Muscle of arm (tissue), 14 donors: ENCODE measurements around the gene IDH3B. TPM values are rescaled to one million over a fixed set of nuclear protein-coding genes. Genes with fewer than 3 reads are reported as not detected.

Experiments used
- DNase-seq: peaks from one replicate; pipeline ENCODE4 v3.0.0-alpha.2; 2013
- long read RNA-seq, 11 donors: transcript quantifications; one replicate each; lab custom pipeline, GENCODE V29; 2026
- polyA plus RNA-seq, 12 donors: library from polyadenylated mRNA; unstranded; fragments of 120-200 nt; gene quantifications; one replicate each; pipeline ENCODE4 v1.2.1, GENCODE V29; 2013; ENCODE audit not compliant: insufficient read length in 12 of 12

The IDH3B gene
- polyA plus RNA-seq = 100 to 1,000 TPM in 4 of 12 donors, 10 to 100 TPM in 7, not detected in 1; 78.3 to 110 (median 98.9) TPM
- long read RNA-seq, donor 1, transcript IDH3B-201 (12 exons, 1,545 nt) = major isoform, 18 of 26 reads
- long read RNA-seq, donor 1, partial matches to known transcripts = 0 of 26 reads
- long read RNA-seq, donor 1, other reads (novel, unspliced or antisense) = 5 of 26 reads
- long read RNA-seq, donor 2, transcript IDH3B-202 (12 exons, 1,230 nt) = major isoform, 21 of 44 reads
- long read RNA-seq, donor 2, transcript IDH3B-208 (2 exons, 436 nt) = minor isoform, 5 of 44 reads
- long read RNA-seq, donor 2, transcript IDH3B-201 (12 exons, 1,545 nt) = minor isoform, 7 of 44 reads
- long read RNA-seq, donor 2, partial matches to known transcripts = 10 of 44 reads
- long read RNA-seq, donor 2, other reads (novel, unspliced or antisense) = 0 of 44 reads
- long read RNA-seq, donor 3, transcript IDH3B-202 (12 exons, 1,230 nt) = major isoform, 11 of 21 reads
- long read RNA-seq, donor 3, partial matches to known transcripts = 5 of 21 reads
- long read RNA-seq, donor 3, other reads (novel, unspliced or antisense) = 0 of 21 reads
- long read RNA-seq, donor 4, transcript IDH3B-202 (12 exons, 1,230 nt) = major isoform, 8 of 15 reads
- long read RNA-seq, donor 4, partial matches to known transcripts = 5 of 15 reads
- long read RNA-seq, donor 4, other reads (novel, unspliced or antisense) = 0 of 15 reads
- long read RNA-seq, donor 5, transcript IDH3B-202 (12 exons, 1,230 nt) = major isoform, 26 of 61 reads
- long read RNA-seq, donor 5, transcript IDH3B-201 (12 exons, 1,545 nt) = minor isoform, 15 of 61 reads
- long read RNA-seq, donor 5, partial matches to known transcripts = 5 of 61 reads
- long read RNA-seq, donor 5, other reads (novel, unspliced or antisense) = 12 of 61 reads
- long read RNA-seq, donor 6, transcript IDH3B-201 (12 exons, 1,545 nt) = minor isoform, 5 of 20 reads
- long read RNA-seq, donor 6, transcript IDH3B-202 (12 exons, 1,230 nt) = major isoform, 8 of 20 reads
- long read RNA-seq, donor 6, partial matches to known transcripts = 7 of 20 reads
- long read RNA-seq, donor 6, other reads (novel, unspliced or antisense) = 0 of 20 reads
- long read RNA-seq, donor 7, transcript IDH3B-202 (12 exons, 1,230 nt) = major isoform, 11 of 14 reads
- long read RNA-seq, donor 7, partial matches to known transcripts = 0 of 14 reads
- long read RNA-seq, donor 7, other reads (novel, unspliced or antisense) = 0 of 14 reads
- long read RNA-seq, donor 8, transcript IDH3B-202 (12 exons, 1,230 nt) = major isoform, 31 of 57 reads
- long read RNA-seq, donor 8, transcript IDH3B-201 (12 exons, 1,545 nt) = minor isoform, 5 of 57 reads
- long read RNA-seq, donor 8, partial matches to known transcripts = 16 of 57 reads
- long read RNA-seq, donor 8, other reads (novel, unspliced or antisense) = 0 of 57 reads
- long read RNA-seq, donor 9, transcript IDH3B-201 (12 exons, 1,545 nt) = major isoform, 8 of 22 reads
- long read RNA-seq, donor 9, transcript IDH3B-202 (12 exons, 1,230 nt) = major isoform, 8 of 22 reads
- long read RNA-seq, donor 9, partial matches to known transcripts = 6 of 22 reads
- long read RNA-seq, donor 9, other reads (novel, unspliced or antisense) = 0 of 22 reads
- long read RNA-seq, donor 10, transcript IDH3B-202 (12 exons, 1,230 nt) = major isoform, 19 of 25 reads
- long read RNA-seq, donor 10, partial matches to known transcripts = 0 of 25 reads
- long read RNA-seq, donor 10, other reads (novel, unspliced or antisense) = 0 of 25 reads
- long read RNA-seq, donor 11, transcript IDH3B-202 (12 exons, 1,230 nt) = major isoform, 14 of 35 reads
- long read RNA-seq, donor 11, transcript IDH3B-201 (12 exons, 1,545 nt) = minor isoform, 11 of 35 reads
- long read RNA-seq, donor 11, partial matches to known transcripts = 7 of 35 reads
- long read RNA-seq, donor 11, other reads (novel, unspliced or antisense) = 0 of 35 reads

GRCh38 chr20:2663887-2664719, at the start of gene IDH3B:
Gene IDH3B (minus strand): TSS chr20:2664216. CDS start chr20:2664188, 28 bp downstream.
- peak; percentile 97 for DNase-seq

GRCh38 chr20:2713285-2713684, 49.3 kb upstream of the IDH3B start:
- DNase-seq = no peak

- DNase-seq = no peak
Observed at GRCh38 chr20:2709205-2709981, 45.4 kb upstream of the IDH3B start.

- DNase-seq = no peak
Observed at GRCh38 chr20:2708665-2709064, 44.6 kb upstream of the IDH3B start.

GRCh38 chr20:2708073-2708415, 44.0 kb upstream of the IDH3B start:
- DNase-seq = no peak

GRCh38 chr20:2707353-2708072, 43.5 kb upstream of the IDH3B start:
- DNase-seq = no peak

GRCh38 chr20:2706688-2707352, 42.8 kb upstream of the IDH3B start:
- no peak for DNase-seq

- DNase-seq = no peak
Observed at GRCh38 chr20:2705931-2706645, 42.1 kb upstream of the IDH3B start.

GRCh38 chr20:2703716-2704475, 39.9 kb upstream of the IDH3B start:
- DNase-seq = no peak

- DNase-seq = no peak
Observed at GRCh38 chr20:2701671-2702081, 37.7 kb upstream of the IDH3B start.

GRCh38 chr20:2700913-2701620, 37.1 kb upstream of the IDH3B start:
- DNase-seq = no peak

GRCh38 chr20:2699775-2700413, 35.9 kb upstream of the IDH3B start:
- no peak for DNase-seq

- DNase-seq = no peak
Observed at GRCh38 chr20:2698912-2699311, 34.9 kb upstream of the IDH3B start.

GRCh38 chr20:2698186-2698817, 34.3 kb upstream of the IDH3B start:
- no peak for DNase-seq
